NCI-H2171 treated with DMSO at 0.1 percent for 48 hours (cell line): ENCODE measurements around the gene EHMT1.
"Not testable (repeated sequence)": the region's sequence is repeated elsewhere in the genome, so short reads cannot be mapped to it uniquely, and the experiment has no call there.

Experiments
- DNase-seq: peaks from one replicate; lab custom pipeline; 2025; lab: John Stamatoyannopoulos, UW

Gene EHMT1

GRCh38 chr9:137720571-137721110 is 101.8 kb downstream of the EHMT1 start:
- no peak for DNase-seq

GRCh38 chr9:137721479-137721878 is 102.7 kb downstream of the EHMT1 start:
- DNase-seq = no peak

GRCh38 chr9:137721899-137722298 is 103.1 kb downstream of the EHMT1 start:
- DNase-seq = no peak

GRCh38 chr9:137722481-137722880 is 103.7 kb downstream of the EHMT1 start:
- no peak for DNase-seq

GRCh38 chr9:137723356-137723755 is 104.6 kb downstream of the EHMT1 start:
- not testable (repeated sequence) for DNase-seq

GRCh38 chr9:137723783-137724445 is 105.1 kb downstream of the EHMT1 start:
- no peak for DNase-seq

GRCh38 chr9:137724818-137725240 is 106.0 kb downstream of the EHMT1 start:
- DNase-seq = no peak

- DNase-seq = no peak
Measured at GRCh38 chr9:137725598-137725997, 106.8 kb downstream of the EHMT1 start.

GRCh38 chr9:137726336-137726735 is 107.5 kb downstream of the EHMT1 start:
- DNase-seq = not testable (repeated sequence)

GRCh38 chr9:137726764-137727163 is 108.0 kb downstream of the EHMT1 start:
- no peak for DNase-seq

GRCh38 chr9:137727716-137728115 is 108.9 kb downstream of the EHMT1 start:
- DNase-seq = no peak

GRCh38 chr9:137728444-137729311 is 109.9 kb downstream of the EHMT1 start:
- no peak for DNase-seq

GRCh38 chr9:137731216-137731946 is 112.6 kb downstream of the EHMT1 start:
- no peak for DNase-seq

- no peak for DNase-seq
Measured at GRCh38 chr9:137731947-137732813, 113.4 kb downstream of the EHMT1 start.

- no peak for DNase-seq
Measured at GRCh38 chr9:137733429-137733828, 114.6 kb downstream of the EHMT1 start.

GRCh38 chr9:137734181-137734580 is 115.4 kb downstream of the EHMT1 start:
- peak; percentile 8 for DNase-seq

- DNase-seq = not testable (repeated sequence)
Measured at GRCh38 chr9:137738182-137738696, 119.4 kb downstream of the EHMT1 start.

GRCh38 chr9:137738703-137739102 is 119.9 kb downstream of the EHMT1 start:
- no peak for DNase-seq

GRCh38 chr9:137739371-137740309 is 120.8 kb downstream of the EHMT1 start:
- DNase-seq = no peak

GRCh38 chr9:137740312-137740711 is 121.5 kb downstream of the EHMT1 start:
- DNase-seq = no peak
